Measurements from ENCODE around the gene TRIM47. TPM values are rescaled to one million over a fixed set of nuclear protein-coding genes. Genes with fewer than 3 reads are reported as not detected.

The TRIM47 gene
- total and polyA plus RNA-seq, 2 of the 13 experiments (the other 11 are each of a cell fraction or from before 2014, with no cell fraction given), result 33.5 to 82.0 TPM

- TF ChIP-seq ZSCAN21 (CRISPR knock-in tag; IDR thresholded peaks at IDR 0.05; ENCODE audit: borderline replicate concordance) (peak; percentile 25; the same call in 1 of the 2 replicates), ZNF772 (CRISPR knock-in tag; IDR thresholded peaks at IDR 0.05) (peak; percentile 44; the same call in 1 of the 2 replicates), ZKSCAN1 (IDR thresholded peaks at IDR 0.05; ENCODE audit: low read length) (no peak), ZNF747 (CRISPR knock-in tag; IDR thresholded peaks at IDR 0.05; ENCODE audit: borderline replicate concordance) (0 out of 2 replicates have a peak, but pooled peaks have one; percentile 39), ZSCAN9 (CRISPR knock-in tag; IDR thresholded peaks at IDR 0.05; ENCODE audit: borderline replicate concordance) (0 out of 2 replicates have a peak, but pooled peaks have one; percentile 6), SUZ12 (IDR thresholded peaks at IDR 0.05; ENCODE audit: low read depth, low read length) (no peak), ZNF724P (CRISPR knock-in tag; IDR thresholded peaks at IDR 0.05; ENCODE audit: borderline replicate concordance) (peak; percentile 88; the same call in 1 of the 2 replicates), NFRKB (IDR thresholded peaks at IDR 0.05) (no peak), REL (CRISPR knock-in tag; conservative IDR thresholded peaks at IDR 0.05) (no peak), ZNF383 (CRISPR knock-in tag; IDR thresholded peaks at IDR 0.05; ENCODE audit: borderline replicate concordance) (no peak), TARDBP (CRISPR knock-in tag; IDR thresholded peaks at IDR 0.05) (peak; percentile 14; the same call in 1 of the 2 replicates), GTF2F1 (IDR thresholded peaks at IDR 0.05; ENCODE audit: low read length) (no peak), ZNF567 (CRISPR knock-in tag; IDR thresholded peaks at IDR 0.05; ENCODE audit: borderline replicate concordance) (no peak), ZMYM4 (CRISPR knock-in tag; IDR thresholded peaks at IDR 0.05) (peak; percentile 45; the same call in 1 of the 2 replicates), DPF2 (CRISPR knock-in tag; IDR thresholded peaks at IDR 0.05; ENCODE audit: borderline replicate concordance, low read depth) (no peak)
These were observed 34.5 kb downstream of the TRIM47 start, which contains the start of gene UNC13D (continued) for GRCh38 chr17:75843577-75844529.

All from HepG2 (cell line).